NCI-H1105 treated with DMSO at 0.1 percent for 48 hours (cell line): Measurements from ENCODE around the gene OR4S1.
"Not testable (repeated sequence)": the region's sequence is repeated elsewhere in the genome, so short reads cannot be mapped to it uniquely, and the experiment has no call there.

ENCODE experiments used
- DNase-seq: peaks from one replicate; lab custom pipeline; 2025; lab: John Stamatoyannopoulos, UW

The OR4S1 gene, protein sequence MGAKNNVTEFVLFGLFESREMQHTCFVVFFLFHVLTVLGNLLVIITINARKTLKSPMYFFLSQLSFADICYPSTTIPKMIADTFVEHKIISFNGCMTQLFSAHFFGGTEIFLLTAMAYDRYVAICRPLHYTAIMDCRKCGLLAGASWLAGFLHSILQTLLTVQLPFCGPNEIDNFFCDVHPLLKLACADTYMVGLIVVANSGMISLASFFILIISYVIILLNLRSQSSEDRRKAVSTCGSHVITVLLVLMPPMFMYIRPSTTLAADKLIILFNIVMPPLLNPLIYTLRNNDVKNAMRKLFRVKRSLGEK

DNA sequence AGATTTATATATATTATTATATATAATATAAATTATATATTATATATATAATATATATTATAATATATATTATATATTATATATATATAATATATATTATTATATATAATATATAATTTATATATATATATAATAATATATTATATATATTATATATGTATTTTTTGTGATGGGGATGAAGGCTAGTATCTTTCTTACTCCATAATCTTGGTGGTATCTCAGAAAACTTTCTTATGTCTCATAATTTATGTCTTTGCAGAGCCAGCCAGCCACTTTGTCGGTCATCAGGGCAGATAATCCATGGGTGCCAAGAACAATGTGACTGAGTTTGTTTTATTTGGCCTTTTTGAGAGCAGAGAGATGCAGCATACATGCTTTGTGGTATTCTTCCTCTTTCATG is at the start of gene OR4S1:
Gene OR4S1 (plus strand): TSS at position 301 of the 400 bp plus-strand sequence. CDS start 0 bp downstream, at position 301.
- DNase-seq: no peak

DNA sequence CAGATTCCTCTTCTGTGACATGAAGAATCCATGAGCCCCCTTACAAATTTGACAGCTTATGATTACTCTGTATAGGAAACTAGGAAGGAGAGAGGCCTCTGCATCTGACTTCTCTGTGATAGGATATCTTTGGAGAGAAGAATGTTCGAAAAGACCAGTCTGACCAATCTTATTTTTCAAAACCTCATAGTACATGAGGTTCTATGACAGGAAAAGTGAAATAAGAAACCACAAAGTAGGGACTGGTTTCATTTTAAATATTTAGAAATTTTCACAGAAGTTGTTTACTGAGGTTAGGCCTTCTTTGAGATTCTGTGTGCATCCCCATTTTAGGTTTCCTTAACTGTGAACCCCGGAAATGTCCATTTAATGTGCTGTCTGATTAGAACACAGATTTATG is 44.4 kb upstream of the OR4S1 start:
- DNase-seq: no peak

DNA sequence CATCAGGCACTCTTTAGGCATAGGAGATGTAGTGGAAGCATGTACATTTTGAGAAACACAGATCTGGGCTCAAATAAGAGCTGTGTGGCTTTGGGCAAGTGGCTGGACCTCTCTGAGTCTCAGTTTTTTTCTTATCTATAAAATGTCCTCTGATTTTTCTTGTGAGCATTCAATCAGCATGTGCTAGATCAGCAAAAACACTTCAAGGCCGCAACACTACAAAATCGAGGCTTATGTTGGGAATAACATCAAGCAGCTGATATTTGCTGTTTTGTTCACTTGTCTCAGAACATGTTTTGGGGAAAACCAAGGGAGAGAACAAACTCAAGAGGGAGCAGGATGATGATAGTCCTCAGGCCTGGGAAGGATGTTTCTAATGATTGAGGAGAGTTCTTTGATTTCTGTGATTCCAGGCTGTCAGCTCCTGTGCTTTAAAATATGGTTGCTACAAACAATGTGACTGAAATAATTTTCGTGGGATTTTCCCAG is 42.6 kb upstream of the OR4S1 start, which contains the start of gene OR4X1:
Gene OR4X1 (plus strand): TSS at position 439 of the 489 bp plus-strand sequence. CDS start 0 bp downstream, at position 439.
- no peak for DNase-seq

DNA sequence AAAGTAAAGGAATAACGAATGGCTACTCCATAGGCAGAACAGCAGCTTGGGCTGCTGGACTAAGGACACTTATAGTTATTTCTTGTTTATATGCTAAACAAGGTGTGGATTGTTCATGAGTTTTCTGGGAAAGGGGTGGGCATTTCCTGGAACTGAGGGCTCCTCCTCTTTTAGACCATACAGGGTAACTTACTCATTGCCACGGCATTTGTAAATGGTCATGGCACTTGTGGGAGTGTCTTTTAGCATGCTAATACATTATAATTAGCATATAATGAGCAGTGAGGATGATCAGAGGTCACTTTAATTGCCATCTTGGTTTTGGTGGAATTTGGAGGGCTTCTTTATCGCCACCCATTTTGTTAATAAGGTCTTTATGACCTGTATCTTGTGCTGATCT is 35.4 kb upstream of the OR4S1 start:
- DNase-seq: no peak

DNA sequence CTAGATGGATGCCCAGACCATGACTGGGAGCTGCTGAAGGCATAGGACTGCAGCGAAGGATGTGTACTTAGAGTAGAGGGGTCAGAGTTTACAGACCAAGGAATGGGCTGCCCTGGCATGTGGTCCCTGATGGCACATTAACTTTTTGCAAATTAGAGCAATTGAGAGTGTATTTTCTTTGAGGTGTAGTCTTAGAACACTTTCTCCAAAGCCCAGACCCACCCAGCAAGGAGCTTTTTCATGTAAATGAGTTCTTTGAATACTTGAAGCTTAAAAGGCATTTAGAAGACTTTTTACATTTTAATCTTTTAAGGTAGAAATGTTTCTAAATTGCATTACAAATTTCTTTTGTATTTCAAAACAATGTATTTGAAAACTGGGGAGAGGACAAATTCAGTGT is 33.4 kb upstream of the OR4S1 start:
- DNase-seq: no peak

DNA sequence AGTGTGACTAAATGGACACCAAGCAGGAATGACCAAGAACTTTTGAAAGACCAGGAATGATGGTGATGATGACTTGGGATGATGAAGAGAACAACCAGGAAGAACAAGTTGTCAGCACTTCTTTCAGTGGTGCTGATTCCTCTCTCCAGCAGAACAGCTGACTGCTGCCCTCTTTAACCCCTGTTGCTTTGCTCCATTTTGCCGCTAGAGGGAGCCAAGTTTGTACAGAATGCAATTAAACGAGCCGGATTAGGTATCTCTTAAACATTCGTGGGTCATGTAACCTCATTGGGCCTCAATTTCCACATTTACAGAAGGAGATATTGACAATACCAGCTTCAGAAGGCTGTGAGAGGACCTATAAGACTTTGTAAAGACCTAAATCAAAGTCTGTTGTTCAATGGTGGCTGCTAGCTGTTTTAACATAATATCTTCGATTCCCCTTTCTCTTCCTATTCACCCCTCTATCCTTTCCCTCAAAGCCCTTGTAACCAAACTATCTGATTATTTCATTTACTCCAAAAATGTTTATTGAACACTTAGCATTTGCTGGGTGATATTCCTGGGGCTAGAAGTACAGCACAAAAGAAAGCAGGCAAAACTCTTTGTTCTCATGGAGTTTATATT is 1.9 kb downstream of the OR4S1 start:
- DNase-seq: peak; percentile 51

DNA sequence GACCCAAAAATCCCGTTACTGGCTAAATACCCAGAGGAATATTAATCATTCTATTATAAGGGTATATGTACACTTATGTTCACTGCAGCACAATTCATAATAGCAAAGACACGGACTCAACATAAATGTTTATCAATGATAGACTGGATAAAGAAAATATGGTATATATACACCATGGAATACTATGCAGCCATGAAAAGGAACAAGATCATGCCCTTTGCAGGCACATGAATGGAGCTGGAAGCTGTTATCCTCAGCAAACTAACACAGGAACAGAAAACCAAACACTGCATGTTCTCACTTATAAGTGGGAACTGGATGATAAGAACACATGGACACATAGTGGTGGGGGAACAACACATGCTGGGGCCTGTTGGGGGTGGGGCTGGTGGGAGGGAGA is 7.6 kb downstream of the OR4S1 start:
- not testable (repeated sequence) for DNase-seq

DNA sequence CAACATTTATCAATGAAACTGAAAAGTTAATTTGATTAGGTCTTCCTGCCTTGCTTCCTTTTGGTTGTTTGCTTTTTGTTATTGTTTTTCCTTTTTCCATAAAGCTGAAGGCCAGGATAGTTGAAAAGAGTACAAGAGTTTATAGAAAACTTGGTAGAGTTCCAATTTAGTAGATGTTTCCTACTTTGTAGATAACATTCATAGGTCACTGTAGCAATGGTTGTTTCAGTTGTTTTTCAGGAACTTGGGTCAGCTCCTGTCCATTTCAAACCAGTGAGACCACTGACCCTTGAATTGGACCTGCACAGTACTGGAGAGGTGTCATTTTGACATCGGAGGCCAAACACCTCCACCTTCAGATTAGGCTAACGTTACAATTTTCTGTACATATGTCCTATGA is 13.8 kb downstream of the OR4S1 start:
- not testable (repeated sequence) for DNase-seq

DNA sequence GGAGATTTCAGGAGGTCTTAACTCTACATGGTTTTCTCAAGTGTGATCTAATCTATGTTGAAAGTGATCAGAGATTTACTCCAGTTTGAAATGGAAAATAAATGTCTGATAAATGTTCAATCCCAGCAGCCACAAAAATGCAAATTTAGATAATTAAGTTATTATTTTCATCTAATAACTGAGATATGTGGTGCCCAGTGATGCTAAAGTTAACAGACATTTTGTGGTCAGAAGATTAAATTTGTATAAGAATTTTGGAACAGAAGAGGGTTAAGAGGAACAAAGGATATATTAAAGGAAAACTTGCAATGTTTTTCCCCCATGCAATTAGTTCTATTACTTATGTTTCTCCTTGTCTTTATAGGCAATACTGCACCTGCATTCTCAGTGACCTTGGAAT is 18.6 kb downstream of the OR4S1 start, which contains the start of gene OR4C3:
Gene OR4C3 (plus strand): TSS at position 301 of the 400 bp plus-strand sequence. CDS start 102 bp downstream, outside the sequence.
- not testable (repeated sequence) for DNase-seq

DNA sequence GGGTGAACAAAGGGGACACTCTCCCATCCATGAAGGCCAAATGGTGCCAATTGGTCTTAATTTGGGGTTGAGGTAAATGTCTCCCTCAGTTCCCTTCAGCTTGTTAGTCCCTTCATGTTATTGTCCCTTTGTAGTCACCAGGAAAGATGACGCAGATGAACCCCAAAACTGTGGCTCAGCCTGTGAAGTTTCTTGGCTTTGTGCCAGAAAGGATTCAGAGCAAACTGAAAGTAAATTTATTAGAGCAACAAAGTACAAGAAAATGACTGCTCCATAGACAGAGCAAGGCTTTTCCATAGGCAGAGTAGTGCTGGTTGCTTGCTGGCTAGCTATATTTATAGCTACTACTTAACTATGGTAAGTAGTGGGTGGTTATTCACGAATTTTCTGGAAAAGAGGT is 35.4 kb downstream of the OR4S1 start:
- no peak for DNase-seq

DNA sequence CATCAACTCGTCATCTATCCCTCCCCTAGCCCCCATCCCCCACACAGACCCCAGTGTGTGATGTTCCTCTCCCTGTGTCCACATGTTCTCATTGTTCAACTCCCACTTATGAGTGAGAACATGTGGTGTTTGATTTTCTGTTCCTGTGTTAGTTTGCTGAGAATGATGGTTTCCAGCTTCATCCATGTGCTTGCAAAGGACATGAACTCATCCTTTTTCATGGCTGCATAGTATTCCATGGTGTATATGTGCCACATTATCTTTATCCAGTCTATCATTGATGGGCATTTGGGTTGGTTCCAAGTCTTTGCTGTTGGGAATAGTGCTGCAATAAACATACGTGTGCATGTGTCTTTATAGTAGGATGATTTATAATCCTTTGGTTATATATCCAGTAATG is 36.5 kb downstream of the OR4S1 start:
- not testable (repeated sequence) for DNase-seq

DNA sequence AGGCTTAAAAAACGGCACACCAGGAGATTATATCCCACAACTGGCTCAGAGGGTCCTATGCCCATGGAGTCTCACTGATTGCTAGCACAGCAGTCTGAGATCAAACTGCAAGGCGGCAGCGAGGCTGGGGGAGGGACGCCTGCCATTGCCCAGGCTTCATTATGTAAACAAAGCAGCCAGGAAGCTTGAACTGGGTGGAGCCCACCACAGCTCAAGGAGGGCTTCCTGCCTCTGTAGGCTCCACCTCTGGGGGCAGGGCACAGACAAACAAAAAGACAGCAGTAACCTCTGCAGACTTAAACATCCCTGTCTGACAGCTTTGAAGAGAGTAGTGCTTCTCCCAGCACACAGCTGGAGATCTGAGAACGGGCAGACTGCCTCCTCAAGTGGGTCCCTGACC is 40.3 kb downstream of the OR4S1 start:
- DNase-seq: not testable (repeated sequence)

DNA sequence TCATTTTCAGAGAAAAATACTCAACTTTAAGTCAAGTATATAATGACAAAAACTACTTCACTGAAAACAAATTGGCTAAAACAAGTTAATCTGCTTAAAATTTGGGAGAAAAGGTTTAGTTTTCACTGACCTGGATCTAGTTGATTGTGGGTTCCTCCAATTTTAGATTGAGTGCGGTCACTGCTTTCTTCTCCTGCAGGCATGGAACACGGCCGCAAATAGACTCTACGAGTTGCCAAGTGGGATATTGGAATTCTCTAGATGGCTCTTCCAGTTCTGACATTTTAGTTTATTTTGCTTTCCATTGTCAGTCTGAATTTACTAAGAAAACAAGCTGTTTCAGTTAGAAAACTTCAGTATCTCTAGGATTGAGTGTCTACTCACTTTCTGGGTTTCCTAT is 48.0 kb downstream of the OR4S1 start:
- no peak for DNase-seq

DNA sequence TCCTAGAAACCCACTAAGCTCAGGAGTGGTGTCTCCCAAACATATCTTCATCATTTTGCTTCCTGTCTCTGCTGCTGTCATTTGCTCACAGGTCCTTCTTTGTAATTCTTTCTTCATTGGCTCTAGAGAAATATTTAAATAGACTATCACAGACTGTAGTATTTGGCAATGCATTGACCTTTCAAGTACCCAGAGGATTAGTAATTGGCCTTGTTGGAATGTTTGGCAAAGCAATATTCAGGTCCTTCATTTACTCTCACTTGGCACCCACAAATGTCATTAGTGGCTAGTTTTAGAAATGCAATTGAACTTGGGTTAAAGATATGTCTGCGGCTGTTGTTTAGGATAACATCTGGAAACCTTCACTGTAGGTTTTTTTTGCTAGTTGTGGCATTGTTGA is 48.7 kb downstream of the OR4S1 start:
- DNase-seq: no peak
